HTR-8/SVneo (cell line): ENCODE results near the gene PRKAR1B.
A peak's percentile ranks its signal among the peaks of the same experiment; 100 is the strongest.
"Not testable (repeated sequence)": the region's sequence is repeated elsewhere in the genome, so short reads cannot be mapped to it uniquely, and the experiment has no call there.

Experiments
- DNase-seq: peaks from one replicate; pipeline ENCODE4 v3.0.0; 2011; ENCODE audit warnings: low spot score, mixed read lengths; ENCODE audit not compliant: insufficient read length
- FAIRE-seq: peaks from 2 replicates; lab custom pipeline; 2011; peaks lifted over from hg19 to GRCh38; lab: Jason Lieb, UNC

The PRKAR1B gene

DNA sequence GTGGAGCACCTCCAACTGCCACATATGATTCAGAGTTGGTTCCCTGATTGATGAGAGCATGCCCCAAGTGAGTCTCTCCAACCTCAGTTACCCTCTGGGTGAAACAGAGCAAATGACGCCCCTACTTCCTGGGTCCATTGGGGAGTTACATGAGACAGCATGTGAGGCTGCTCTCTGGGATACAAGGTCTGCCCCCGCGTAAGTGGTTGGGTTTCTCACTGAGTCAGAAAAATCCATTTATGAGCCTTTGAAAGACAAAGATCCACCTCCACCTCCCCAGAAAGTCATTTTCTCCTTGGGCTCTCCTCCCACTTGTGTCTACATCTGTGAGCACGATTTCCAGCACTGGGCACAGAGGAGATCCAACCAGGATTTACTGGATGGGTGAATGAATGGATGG lies 71.3 kb downstream of the PRKAR1B start:
- no peak for FAIRE-seq
- no peak for DNase-seq

- FAIRE-seq (peak; percentile 99), DNase-seq (no peak)
Measured at GRCh38 chr7:653829-654764, 73.0 kb downstream of the PRKAR1B start.

GRCh38 chr7:652881-653280 lies 74.2 kb downstream of the PRKAR1B start:
- DNase-seq, result no peak
- FAIRE-seq, result peak; percentile 55

GRCh38 chr7:652167-652566 lies 74.9 kb downstream of the PRKAR1B start:
- FAIRE-seq, DNase-seq: not testable (repeated sequence)

- FAIRE-seq, result no peak
Measured at GRCh38 chr7:651032-651728, 75.9 kb downstream of the PRKAR1B start.

GRCh38 chr7:650339-651031 lies 76.6 kb downstream of the PRKAR1B start:
- DNase-seq (no peak), FAIRE-seq (no peak)

More at GRCh38 chr7:651032-651728, 75.9 kb downstream of the PRKAR1B start:
- DNase-seq, result no peak

DNA sequence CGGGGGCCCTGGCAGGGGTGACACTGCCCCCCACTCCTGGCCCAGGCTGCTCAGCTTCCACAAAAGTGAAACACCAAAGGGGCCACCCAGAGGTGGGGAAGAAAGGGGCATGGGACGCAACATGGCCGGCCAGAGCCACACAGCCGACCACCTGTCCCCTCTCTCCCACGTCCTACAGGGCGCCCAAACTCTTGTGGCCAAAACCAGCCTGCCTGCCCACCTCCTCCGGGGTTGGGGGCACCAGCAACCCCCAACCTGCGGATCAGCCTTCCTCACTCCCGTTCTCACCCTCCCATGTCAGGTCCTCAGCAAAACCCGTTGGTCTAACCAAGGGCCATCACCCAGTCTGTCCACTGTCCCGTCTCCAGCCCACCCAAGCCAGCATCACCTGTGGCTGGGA lies 80.1 kb downstream of the PRKAR1B start:
- DNase-seq (no peak), FAIRE-seq (no peak)

DNA sequence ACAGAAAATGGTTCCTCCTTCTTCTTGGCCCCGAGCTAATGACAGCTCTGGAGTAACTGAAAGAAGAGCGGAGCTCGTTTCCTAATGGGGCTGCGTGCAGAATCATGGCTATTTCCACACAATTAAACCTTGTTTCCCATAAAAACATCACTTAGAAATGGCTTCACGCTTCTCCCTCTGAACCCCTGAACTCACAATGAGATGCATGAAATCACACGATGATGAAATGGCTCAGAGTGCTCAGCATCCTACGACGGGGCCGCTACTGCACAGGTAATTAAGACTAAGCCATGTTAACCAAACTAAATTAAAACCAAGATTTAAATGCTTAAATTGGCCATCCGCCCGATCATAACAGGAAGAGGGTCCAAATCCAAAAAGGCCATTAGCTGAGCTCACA lies 80.6 kb downstream of the PRKAR1B start:
- FAIRE-seq, result no peak

GRCh38 chr7:645606-646005 lies 81.5 kb downstream of the PRKAR1B start:
- no peak for DNase-seq
- FAIRE-seq, result no peak

More for the DNA sequence above, 80.6 kb downstream of the PRKAR1B start:
- DNase-seq, result no peak

DNA sequence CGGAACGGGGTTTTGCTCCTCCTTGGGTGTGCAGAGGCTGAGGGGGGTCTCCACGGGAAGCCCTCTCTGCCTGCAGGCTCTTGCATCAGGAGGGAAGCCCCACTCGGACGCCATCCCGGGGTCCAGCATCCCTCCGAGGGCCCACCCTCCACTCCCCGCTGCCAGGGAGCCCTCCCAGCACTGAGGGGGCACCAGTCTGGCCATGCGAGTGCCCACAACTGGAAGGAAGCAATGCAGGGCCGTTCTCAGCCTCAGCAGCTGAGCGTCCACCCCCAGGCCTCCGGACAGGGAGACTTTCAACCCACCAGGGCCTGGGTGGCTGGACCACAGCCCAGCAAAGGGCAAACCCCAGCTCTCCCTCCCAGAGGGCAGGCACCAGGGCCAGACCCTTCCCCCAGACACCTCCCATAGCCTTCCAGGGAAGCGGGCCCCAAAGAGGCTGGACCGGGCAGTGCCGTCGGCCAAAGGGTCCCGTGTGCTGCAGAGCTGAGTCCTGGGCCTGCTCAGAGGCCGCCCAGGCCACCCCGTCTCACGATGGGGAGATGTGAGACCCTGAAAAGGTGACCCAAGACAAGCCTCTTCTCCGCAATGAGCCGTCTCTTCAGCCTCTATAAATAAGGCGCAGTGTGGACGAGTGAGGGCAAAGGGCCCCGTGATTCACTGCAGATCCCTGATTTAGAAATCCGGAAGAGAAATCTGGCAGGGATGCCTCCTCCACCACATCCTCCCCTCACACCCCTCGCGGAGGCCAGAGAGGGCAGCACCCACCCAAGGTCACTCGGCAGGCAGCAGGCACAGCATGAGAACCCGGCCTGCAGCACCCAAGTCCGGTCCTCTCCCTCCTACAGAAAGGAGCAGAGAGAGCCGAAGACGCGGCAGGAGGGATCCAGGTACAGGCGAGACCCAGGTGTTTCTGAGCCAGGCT lies 82.4 kb downstream of the PRKAR1B start:
- FAIRE-seq, result no peak

DNA sequence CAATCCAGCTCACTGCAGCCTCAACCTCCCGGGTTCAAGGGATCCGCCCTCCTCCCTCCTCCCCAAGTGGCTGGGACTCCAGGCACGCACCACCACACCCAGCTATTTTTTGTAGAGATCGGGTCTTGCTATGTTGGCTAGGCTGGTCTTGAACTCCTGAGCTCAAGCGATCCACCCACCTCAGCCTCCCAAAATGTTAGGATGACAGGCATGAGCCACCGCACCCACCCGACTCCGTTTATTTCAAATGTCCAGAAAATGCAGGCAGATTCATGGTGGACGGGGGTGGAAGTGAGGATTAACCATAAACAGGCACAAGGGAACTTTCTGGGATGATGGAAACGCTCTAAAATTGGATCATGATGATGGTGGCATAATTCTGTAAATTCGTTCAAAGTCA lies 85.1 kb downstream of the PRKAR1B start:
- FAIRE-seq, result no peak
- DNase-seq, result no peak

More for the DNA sequence above, 82.4 kb downstream of the PRKAR1B start:
- DNase-seq, result no peak

GRCh38 chr7:641269-641671 lies 85.8 kb downstream of the PRKAR1B start:
- FAIRE-seq (peak; percentile 69), DNase-seq (no peak)

- no peak for FAIRE-seq
- DNase-seq, result no peak
Measured at GRCh38 chr7:638256-639011, 88.6 kb downstream of the PRKAR1B start.

- DNase-seq (no peak), FAIRE-seq (no peak)
Measured at GRCh38 chr7:637826-638225, 89.3 kb downstream of the PRKAR1B start.

DNA sequence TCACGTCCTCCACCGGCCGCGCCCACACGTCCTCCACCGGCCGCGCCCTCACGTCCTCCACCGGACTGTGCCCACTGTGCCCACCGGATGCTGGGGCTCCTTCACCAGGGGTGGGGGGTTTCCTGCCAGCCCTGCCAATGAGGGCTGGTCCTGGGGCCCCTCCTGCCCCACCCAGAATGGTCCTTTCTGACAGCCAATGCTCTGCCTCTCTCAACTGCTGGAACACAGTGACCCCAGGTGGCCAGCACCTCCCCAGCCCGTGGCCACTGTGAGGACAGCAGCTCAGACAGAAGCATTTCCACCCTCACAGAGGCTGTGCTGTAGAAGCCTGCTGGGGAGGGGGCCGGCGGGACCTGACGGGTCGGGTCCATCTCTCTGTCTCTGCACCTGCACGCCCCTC lies 90.7 kb downstream of the PRKAR1B start:
- FAIRE-seq, result peak; percentile 83

DNA sequence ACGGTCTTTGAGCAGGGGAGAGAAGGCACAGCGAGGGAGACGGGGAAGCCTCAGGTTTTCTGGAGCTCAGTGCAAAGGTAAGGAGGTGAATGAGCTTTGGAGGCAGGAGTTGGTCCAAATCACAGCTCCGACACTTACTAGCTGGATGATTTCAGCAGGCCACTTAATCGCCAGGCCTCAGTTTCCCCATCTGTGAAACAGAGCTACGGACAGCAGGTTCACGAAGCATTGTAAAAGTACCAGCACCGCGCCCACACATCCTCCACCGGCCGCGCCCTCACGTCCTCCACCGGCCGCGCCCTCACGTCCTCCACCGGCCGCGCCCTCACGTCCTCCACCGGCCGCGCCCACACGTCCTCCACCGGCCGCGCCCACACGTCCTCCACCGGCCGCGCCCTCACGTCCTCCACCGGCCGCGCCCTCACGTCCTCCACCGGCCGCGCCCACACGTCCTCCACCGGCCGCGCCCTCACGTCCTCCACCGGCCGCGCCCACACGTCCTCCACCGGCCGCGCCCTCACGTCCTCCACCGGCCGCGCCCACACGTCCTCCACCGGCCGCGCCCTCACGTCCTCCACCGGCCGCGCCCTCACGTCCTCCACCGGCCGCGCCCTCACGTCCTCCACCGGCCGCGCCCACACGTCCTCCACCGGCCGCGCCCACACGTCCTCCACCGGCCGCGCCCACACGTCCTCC lies 91.2 kb downstream of the PRKAR1B start:
- DNase-seq, FAIRE-seq: not testable (repeated sequence)

More for the DNA sequence above, 90.7 kb downstream of the PRKAR1B start:
- peak; percentile 87 for DNase-seq

- FAIRE-seq (no peak), DNase-seq (no peak)
Measured at GRCh38 chr7:635227-635626, 91.9 kb downstream of the PRKAR1B start.

- no peak for DNase-seq
- no peak for FAIRE-seq
Measured at GRCh38 chr7:633381-634018, 93.6 kb downstream of the PRKAR1B start.
